Chondrocyte (in vitro differentiated cells): ENCODE measurements around the gene CLDN4. TPM values are rescaled to one million over a fixed set of nuclear protein-coding genes. Genes with fewer than 3 reads are reported as not detected.

Experiments
- DNase-seq: peaks from one replicate; pipeline ENCODE4 v3.0.0; 2021; ENCODE audit warnings: mixed read lengths, low spot score
- H3K27ac Mint-ChIP-seq: one replicate; pipeline ENCODE4 v1.8.0; 2021; ENCODE audit warnings: mild to moderate bottlenecking, moderate library complexity, mixed read lengths; ENCODE audit not compliant: unreplicated experiment
- H3K27me3 Mint-ChIP-seq: 2 replicates; pipeline ENCODE4 v1.8.0; 2021; ENCODE audit warnings: low read depth, mixed read lengths
- H3K36me3 Mint-ChIP-seq: 2 replicates; pipeline ENCODE4 v1.8.0; 2021; ENCODE audit warnings: low read depth, mixed read lengths
- H3K4me1 Mint-ChIP-seq: 2 replicates; pipeline ENCODE4 v1.8.0; 2021; ENCODE audit warnings: low read depth, mild to moderate bottlenecking, mixed read lengths
- H3K4me3 Mint-ChIP-seq: one replicate; pipeline ENCODE4 v1.8.0; 2021; ENCODE audit warnings: mild to moderate bottlenecking, moderate library complexity, mixed read lengths; ENCODE audit not compliant: unreplicated experiment
- H3K9me3 Mint-ChIP-seq: 2 replicates; pipeline ENCODE4 v1.8.0; 2021; ENCODE audit warnings: low read depth, mixed read lengths
- CTCF ChIP-seq: fragments of 200-600 bp; sonication (generic); IDR thresholded peaks from 2 replicates; pipeline ENCODE4 v1.5.0; 2021; ENCODE audit warnings: antibody characterized with exemption, mild to moderate bottlenecking, moderate library complexity
- total RNA-seq: library from RNA; stranded (reverse); gene quantifications from 3 replicates; pipeline ENCODE4 v1.2.1, GENCODE V29; 2021

CLDN4 gene
- total RNA-seq, 1 donor from 2014 or later = 0.35 TPM

GRCh38 chr7:73869011-73869798, 38.4 kb downstream of the CLDN4 start:
- no peak for DNase-seq
- peaks cover 52% of the 10 kb centered on the region for H3K4me1 Mint-ChIP-seq
- H3K27ac Mint-ChIP-seq = peak overlapping the region; percentile 94
- no peak for TF ChIP-seq CTCF
- H3K4me3 Mint-ChIP-seq = no peak overlapping the region
- no peaks in the 10 kb centered on the region for H3K9me3 Mint-ChIP-seq
- no peaks in the 10 kb centered on the region for H3K27me3 Mint-ChIP-seq
- no peaks in the 10 kb centered on the region for H3K36me3 Mint-ChIP-seq

GRCh38 chr7:73870041-73870492, 39.3 kb downstream of the CLDN4 start:
- H3K36me3 Mint-ChIP-seq = no peaks in the 10 kb centered on the region
- no peak for TF ChIP-seq CTCF
- peak overlapping the region; percentile 28 for H3K4me3 Mint-ChIP-seq
- H3K9me3 Mint-ChIP-seq = no peaks in the 10 kb centered on the region
- peaks cover 52% of the 10 kb centered on the region for H3K4me1 Mint-ChIP-seq
- peak overlapping the region; percentile 87 for H3K27ac Mint-ChIP-seq
- peak; percentile 93 for DNase-seq
- H3K27me3 Mint-ChIP-seq = no peaks in the 10 kb centered on the region

GRCh38 chr7:73871163-73872011, 40.6 kb downstream of the CLDN4 start:
- no peaks in the 10 kb centered on the region for H3K27me3 Mint-ChIP-seq
- H3K9me3 Mint-ChIP-seq = no peaks in the 10 kb centered on the region
- no peak overlapping the region for H3K4me3 Mint-ChIP-seq
- TF ChIP-seq CTCF = no peak
- H3K27ac Mint-ChIP-seq = peak overlapping the region; percentile 57
- peaks cover 49% of the 10 kb centered on the region for H3K4me1 Mint-ChIP-seq
- no peak for DNase-seq
- no peaks in the 10 kb centered on the region for H3K36me3 Mint-ChIP-seq

GRCh38 chr7:73872056-73872908, 41.5 kb downstream of the CLDN4 start:
- TF ChIP-seq CTCF = no peak
- H3K36me3 Mint-ChIP-seq = no peaks in the 10 kb centered on the region
- no peak overlapping the region for H3K4me3 Mint-ChIP-seq
- H3K9me3 Mint-ChIP-seq = no peaks in the 10 kb centered on the region
- H3K27me3 Mint-ChIP-seq = no peaks in the 10 kb centered on the region
- H3K27ac Mint-ChIP-seq = peak overlapping the region; percentile 68
- DNase-seq = no peak
- peaks cover 49% of the 10 kb centered on the region for H3K4me1 Mint-ChIP-seq

- DNase-seq = no peak
- Mint-ChIP-seq H3K4me1 (peaks cover 32% of the 10 kb centered on the region), H3K27me3 (no peaks in the 10 kb centered on the region), H3K36me3 (no peaks in the 10 kb centered on the region), H3K27ac (no peak overlapping the region), H3K4me3 (no peak overlapping the region), H3K9me3 (no peaks in the 10 kb centered on the region)
- TF ChIP-seq CTCF = no peak
These were observed 45.6 kb downstream of the CLDN4 start for GRCh38 chr7:73876361-73876760.
